WTC11 (cell line): ENCODE data around the gene ZBTB43. TPM values are rescaled to one million over a fixed set of nuclear protein-coding genes. Genes with fewer than 3 reads are reported as not detected.

Experiments used
- ATAC-seq: fragments of 200-7000 bp; cut with Tn5 transposase; 2 replicates; pipeline ENCODE4 v1.10.0; 2021; ENCODE audit warnings: mild to moderate bottlenecking, moderate library complexity
- CTCF ChIA-PET: fragments of 300-600 bp; sonication (Branson Sonifier 250); formaldehyde crosslinking; loops from one replicate; lab custom pipeline; 2021; ENCODE audit warnings: antibody characterized with exemption; lab: Charles Lee
- POLR2A ChIA-PET: fragments of 350-600 bp; sonication (Branson Sonifier 250); formaldehyde crosslinking; loops from one replicate; lab custom pipeline; 2021; ENCODE audit warnings: antibody characterized with exemption; lab: Charles Lee
- DNase-seq: peaks from one replicate; pipeline ENCODE4 v3.0.0; 2021; ENCODE audit warnings: low spot score
- H3K27ac Mint-ChIP-seq: 2 replicates; pipeline ENCODE4 v1.8.0; 2021; ENCODE audit warnings: mixed read lengths
- H3K27me3 Mint-ChIP-seq: 2 replicates; pipeline ENCODE4 v1.8.0; 2021; ENCODE audit warnings: low read depth, mild to moderate bottlenecking, moderate library complexity, mixed read lengths
- H3K36me3 Mint-ChIP-seq: 2 replicates; pipeline ENCODE4 v1.8.0; 2021; ENCODE audit warnings: mixed read lengths
- H3K4me1 Mint-ChIP-seq: 2 replicates; pipeline ENCODE4 v1.8.0; 2022; ENCODE audit warnings: mixed read lengths
- H3K4me3 Mint-ChIP-seq: 2 replicates; pipeline ENCODE4 v1.8.0; 2021; ENCODE audit warnings: mild to moderate bottlenecking, moderate library complexity, mixed read lengths
- H3K9me3 Mint-ChIP-seq: 2 replicates; pipeline ENCODE4 v1.8.0; 2021; ENCODE audit warnings: mixed read lengths
- ARID4B ChIP-seq: sonication (generic); formaldehyde crosslinking; IDR thresholded peaks from 2 replicates; pipeline ENCODE4 v1.8.0; 2023; ENCODE audit warnings: missing genetic modification reagents, mild to moderate bottlenecking, borderline replicate concordance
- ATF2 ChIP-seq: sonication (generic); formaldehyde crosslinking; IDR thresholded peaks from 2 replicates; pipeline ENCODE4 v1.8.1; 2022; ENCODE audit warnings: low read depth, missing genetic modification reagents, borderline replicate concordance
- CREM ChIP-seq: sonication (generic); formaldehyde crosslinking; IDR thresholded peaks from 2 replicates; pipeline ENCODE4 v1.8.1; 2022; ENCODE audit warnings: mild to moderate bottlenecking, missing genetic modification reagents, moderate library complexity
- E2F5 ChIP-seq: sonication (generic); formaldehyde crosslinking; IDR thresholded peaks from 2 replicates; pipeline ENCODE4 v1.8.1; 2022; ENCODE audit warnings: mild to moderate bottlenecking, moderate library complexity, missing genetic modification reagents
- ERG ChIP-seq: fragments of 250-450 bp; sonication (Bioruptor Pico); IDR thresholded peaks from 2 replicates; pipeline ENCODE4 v1.8.0; 2021; ENCODE audit warnings: mild to moderate bottlenecking
- FOXP1 ChIP-seq: sonication (generic); formaldehyde crosslinking; IDR thresholded peaks from 2 replicates; pipeline ENCODE4 v1.8.0; 2022; ENCODE audit warnings: missing genetic modification reagents, mild to moderate bottlenecking, moderate library complexity, borderline replicate concordance
- GRHL2 ChIP-seq: fragments of 250-450 bp; sonication (Bioruptor Pico); IDR thresholded peaks from 2 replicates; pipeline ENCODE4 v1.8.0; 2022; ENCODE audit warnings: mild to moderate bottlenecking, moderate library complexity; ENCODE audit not compliant: insufficient replicate concordance, severe bottlenecking
- HMGA2 ChIP-seq: fragments of 250-450 bp; sonication (Bioruptor Pico); IDR thresholded peaks from 2 replicates; pipeline ENCODE4 v1.4.0; 2021; ENCODE audit warnings: mild to moderate bottlenecking, moderate library complexity
- NR2C2 ChIP-seq: sonication (generic); formaldehyde crosslinking; IDR thresholded peaks from 2 replicates; pipeline ENCODE4 v1.8.0; 2022; ENCODE audit warnings: mild to moderate bottlenecking, missing genetic modification reagents
- TCF7 ChIP-seq: sonication (generic); formaldehyde crosslinking; IDR thresholded peaks from 2 replicates; pipeline ENCODE4 v1.8.0; 2022; ENCODE audit warnings: mild to moderate bottlenecking, low read depth, missing genetic modification reagents, moderate library complexity
- TP53 ChIP-seq: sonication (generic); formaldehyde crosslinking; IDR thresholded peaks from 2 replicates; pipeline ENCODE4 v1.8.1; 2023; ENCODE audit warnings: mild to moderate bottlenecking, missing genetic modification reagents
- ZBTB43 ChIP-seq: sonication (generic); formaldehyde crosslinking; IDR thresholded peaks from 2 replicates; pipeline ENCODE4 v1.8.1; 2023; ENCODE audit warnings: mild to moderate bottlenecking, missing genetic modification reagents
- ZNF396 ChIP-seq: fragments of 250-450 bp; sonication (Bioruptor Pico); IDR thresholded peaks from 2 replicates; pipeline ENCODE4 v1.8.0; 2021; ENCODE audit warnings: mild to moderate bottlenecking, moderate library complexity, borderline replicate concordance
- total RNA-seq: library from RNA; stranded (reverse); gene quantifications from 3 replicates; pipeline ENCODE4 v1.2.3, GENCODE V29; 2021

ZBTB43 gene
- total RNA-seq, 1 experiment from 2014 or later = 23.8 TPM

- TF ChIP-seq ARID4B (CRISPR knock-in tag) (no peak), TCF7 (CRISPR knock-in tag) (no peak), NR2C2 (no peak), GRHL2 (CRISPR knock-in tag) (no peak), ERG (CRISPR knock-in tag) (no peak), CREM (no peak)
Observed at GRCh38 chr9:126880226-126880946, 75.5 kb downstream of the ZBTB43 start (continued).

GRCh38 chr9:126880947-126881332, 76.1 kb downstream of the ZBTB43 start:
- no peak for TF ChIP-seq ATF2 (CRISPR knock-in tag)
- TF ChIP-seq HMGA2 = no peak
- TF ChIP-seq GRHL2 (CRISPR knock-in tag) = no peak
- no peak for TF ChIP-seq TP53
- no peak for TF ChIP-seq FOXP1 (CRISPR knock-in tag)
- CTCF ChIA-PET = no interaction called here
- Mint-ChIP-seq H3K4me3 (no peak overlapping the region), H3K4me1 (peaks cover 20% of the 10 kb centered on the region), H3K27me3 (no peaks in the 10 kb centered on the region), H3K27ac (no peak overlapping the region), H3K36me3 (peaks cover 20% of the 10 kb centered on the region), H3K9me3 (no peaks in the 10 kb centered on the region)
- no peak for DNase-seq
- ATAC-seq = no peak
- POLR2A ChIA-PET = no interaction called here

GRCh38 chr9:126882746-126883145, 77.9 kb downstream of the ZBTB43 start:
- DNase-seq (no peak), ATAC-seq (no peak)
- Mint-ChIP-seq H3K27ac (peak overlapping the region; percentile 76; the same call in 1 of the 2 replicates), H3K27me3 (no peaks in the 10 kb centered on the region), H3K4me1 (peaks cover 29% of the 10 kb centered on the region), H3K4me3 (no peak overlapping the region), H3K9me3 (no peaks in the 10 kb centered on the region), H3K36me3 (peaks cover 20% of the 10 kb centered on the region)
- TF ChIP-seq ZBTB43 (no peak), HMGA2 (no peak), ZNF396 (no peak), E2F5 (no peak)
- ChIA-PET CTCF (no interaction called here), POLR2A (no interaction called here)
